Right cardiac atrium (tissue), 5 donors: ENCODE measurements around the gene BMP8A. TPM values are rescaled to one million over a fixed set of nuclear protein-coding genes. Genes with fewer than 3 reads are reported as not detected.
"Not testable (repeated sequence)": the region's sequence is repeated elsewhere in the genome, so short reads cannot be mapped to it uniquely, and the experiment has no call there.

Experiments used
- ATAC-seq, 2 donors: fragments of 200-7000 bp; cut with Tn5 transposase; one replicate each; pipeline versions ENCODE4 v1.8.0 to v1.9.1; 2020; ENCODE audit warnings: moderate library complexity in 2 of 2, mild to moderate bottlenecking in 1 of 2
- DNase-seq, 3 donors: peaks; one replicate each; pipeline ENCODE4 v3.0.0-alpha.2; 2020
- H3K27ac ChIP-seq: one replicate; pipeline ENCODE4 v1.5.1; 2013; ENCODE audit warnings: mild to moderate bottlenecking, low read length, control low read depth, moderate library complexity
- H3K27me3 ChIP-seq: one replicate; pipeline ENCODE4 v1.6.1; 2013; ENCODE audit not compliant: control insufficient read depth, insufficient read depth
- H3K4me1 ChIP-seq: one replicate; pipeline ENCODE4 v1.6.1; 2013; ENCODE audit warnings: low read length; ENCODE audit not compliant: control insufficient read depth, insufficient read depth
- H3K4me3 ChIP-seq: one replicate; pipeline ENCODE4 v1.5.1; 2013; ENCODE audit warnings: low read length, control low read depth
- H3K9me3 ChIP-seq: one replicate; pipeline ENCODE4 v1.6.1; 2013; ENCODE audit warnings: low read length; ENCODE audit not compliant: control insufficient read depth
- WGBS: extraction: QIAGEN DNeasy Blood & Tissue Kit; methylation state at CpG from one replicate; pipeline ENCODE4 v1.1.7; 2013; 5-methylcytosine and 5-hydroxymethylcytosine counted together
- intact Hi-C, 4 donors: fragments of 100-400 bp; cut with DNase I; formaldehyde crosslinking; loops; one replicate each; pipeline versions ENCODE4 v1.11.0 to v1.14.0; 2022 to 2023
- long read RNA-seq, 4 donors: library from polyadenylated mRNA; unstranded; transcript quantifications; one replicate each; pipeline ENCODE4 v2.0.0, GENCODE V29; 2020 to 2021
- polyA plus RNA-seq: library from polyadenylated mRNA; stranded (reverse); fragments of 200-250 nt; gene quantifications from one replicate; pipeline ENCODE4 v1.2.3, GENCODE V29; 2013
- total RNA-seq, 4 donors: library from RNA; stranded (reverse); fragmentation: NEBNext Ultra II Directional; extraction: Animal tissue kit (Norgen Biotek cat#: 25700); gene quantifications; one replicate each; pipeline ENCODE4 v1.2.1, GENCODE V29; 2021
- donor health status: healthy with polysubstance abuse.
- donor health status: DM: no; HTN: yes; CAD: no.
- donor health status: DM: no; HTN: no; CAD: no.
- donor health status: DM: no; HTN: yes; CAD: no; lungs with severe emphysema.
- donor health status: DM: yes; HTN: yes; CAD: no.

BMP8A gene
- 1 to 10 TPM; 1.6 to 2.5 (median 2.2) TPM for total RNA-seq
- 0.32 TPM for polyA plus RNA-seq
- long read RNA-seq, donor 1, partial matches to known transcripts, result 2 of 6 reads
- long read RNA-seq, donor 1, other reads (novel, unspliced or antisense), result 4 of 6 reads
- long read RNA-seq, donor 2, partial matches to known transcripts, result 0 of 2 reads
- long read RNA-seq, donor 2, other reads (novel, unspliced or antisense), result 2 of 2 reads
- long read RNA-seq, donor 3, partial matches to known transcripts, result 0 of 6 reads
- long read RNA-seq, donor 3, other reads (novel, unspliced or antisense), result 6 of 6 reads
- long read RNA-seq, donor 4, partial matches to known transcripts, result 2 of 4 reads
- long read RNA-seq, donor 4, other reads (novel, unspliced or antisense), result 1 of 4 reads

- DNase-seq (peak; percentile 60 to 77 (median 72)), ATAC-seq (peak; percentile 68 to 71)
- peaks cover 4% of the 10 kb centered on the region for H3K4me1 ChIP-seq
- intact Hi-C loops, result no loop called here
- WGBS, result under 1% methylated on average over 112 of the region's 112 CpGs
- no peak within 1 kb of the TSS for H3K27ac ChIP-seq
- no peaks in the 10 kb centered on the region for H3K9me3 ChIP-seq
- peak within 1 kb of the TSS; percentile 38 for H3K4me3 ChIP-seq
- no peaks in the 10 kb centered on the region for H3K27me3 ChIP-seq
Observed at GRCh38 chr1:39491146-39491921, at the start of gene BMP8A. Gene BMP8A (plus strand): TSS chr1:39491636. CDS start chr1:39491992, 356 bp downstream.

- DNase-seq, result no peak
- no peaks in the 10 kb centered on the region for H3K4me1 ChIP-seq
- H3K27ac ChIP-seq, result no peak overlapping the region
- H3K9me3 ChIP-seq, result no peaks in the 10 kb centered on the region
- no peaks in the 10 kb centered on the region for H3K27me3 ChIP-seq
- intact Hi-C loops, result no loop called here
- ATAC-seq, result no peak
- no peak overlapping the region for H3K4me3 ChIP-seq
Observed at GRCh38 chr1:39441797-39442196, 49.6 kb upstream of the BMP8A start.

- DNase-seq, result no peak
- H3K4me1 ChIP-seq, result no peaks in the 10 kb centered on the region
- intact Hi-C loops, result no loop called here
- H3K27ac ChIP-seq, result no peak overlapping the region
- ATAC-seq, result no peak
- H3K4me3 ChIP-seq, result no peak overlapping the region
- WGBS, result 97% methylated on average over 2 of the region's 2 CpGs
- no peaks in the 10 kb centered on the region for H3K9me3 ChIP-seq
- no peaks in the 10 kb centered on the region for H3K27me3 ChIP-seq
Observed at GRCh38 chr1:39445573-39445972, 45.9 kb upstream of the BMP8A start.

GRCh38 chr1:39446986-39447567, 44.4 kb upstream of the BMP8A start:
- ATAC-seq (no peak), DNase-seq (no peak)
- H3K4me1 ChIP-seq, result no peaks in the 10 kb centered on the region
- no peak overlapping the region for H3K27ac ChIP-seq
- intact Hi-C loops, result no loop called here
- no peak overlapping the region for H3K4me3 ChIP-seq
- H3K9me3 ChIP-seq, result no peaks in the 10 kb centered on the region
- no peaks in the 10 kb centered on the region for H3K27me3 ChIP-seq
- 56% methylated on average over 5 of the region's 5 CpGs for WGBS

GRCh38 chr1:39450041-39450440, 41.4 kb upstream of the BMP8A start:
- not testable (repeated sequence) for H3K27ac ChIP-seq, H3K27me3 ChIP-seq, H3K9me3 ChIP-seq, H3K4me1 ChIP-seq, H3K4me3 ChIP-seq, ATAC-seq, DNase-seq
- intact Hi-C loops, result loop anchor here in 1 of 4 donors (10.0 kb wide), 1 partner anchor 115 kb away; no protein-coding TSS in a partner anchor
- 85% methylated on average over 4 of the region's 4 CpGs for WGBS

GRCh38 chr1:39450956-39451606, 40.4 kb upstream of the BMP8A start:
- no peak overlapping the region for H3K4me3 ChIP-seq
- no peaks in the 10 kb centered on the region for H3K27me3 ChIP-seq
- no peak for DNase-seq
- H3K9me3 ChIP-seq, result no peaks in the 10 kb centered on the region
- H3K27ac ChIP-seq, result peak overlapping the region; percentile 11
- ATAC-seq, result peak in 1 of 2 donors; percentile 63
- H3K4me1 ChIP-seq, result no peaks in the 10 kb centered on the region
- intact Hi-C loops, result loop anchor here in 1 of 4 donors (10.0 kb wide), 1 partner anchor 116 kb away; no protein-coding TSS in a partner anchor
- 58% methylated on average over 10 of the region's 10 CpGs for WGBS

- ATAC-seq (no peak), DNase-seq (no peak)
- Histone ChIP-seq H3K27ac (peak overlapping the region; percentile 59), H3K27me3 (no peaks in the 10 kb centered on the region), H3K4me3 (no peak overlapping the region), H3K9me3 (no peaks in the 10 kb centered on the region), H3K4me1 (no peaks in the 10 kb centered on the region)
- WGBS, result 74% methylated on average over 7 of the region's 7 CpGs
- intact Hi-C loops, result loop anchor here in 1 of 4 donors (10.0 kb wide), 1 partner anchor 117 kb away; no protein-coding TSS in a partner anchor
Observed at GRCh38 chr1:39452081-39452480, 39.4 kb upstream of the BMP8A start.

- Histone ChIP-seq H3K27me3 (no peaks in the 10 kb centered on the region), H3K27ac (peak overlapping the region; percentile 20), H3K9me3 (no peaks in the 10 kb centered on the region), H3K4me3 (no peak overlapping the region), H3K4me1 (no peaks in the 10 kb centered on the region)
- WGBS, result 76% methylated on average over 5 of the region's 5 CpGs
- ATAC-seq (peak; percentile 41 to 65), DNase-seq (no peak)
- intact Hi-C loops, result loop anchor here in 1 of 4 donors (10.0 kb wide), 1 partner anchor 118 kb away; no protein-coding TSS in a partner anchor
Observed at GRCh38 chr1:39452540-39452939, 38.9 kb upstream of the BMP8A start.

- Histone ChIP-seq H3K4me1 (no peaks in the 10 kb centered on the region), H3K27ac (no peak overlapping the region), H3K9me3 (no peaks in the 10 kb centered on the region), H3K4me3 (no peak overlapping the region), H3K27me3 (no peaks in the 10 kb centered on the region)
- 68% methylated on average over 8 of the region's 8 CpGs for WGBS
- DNase-seq, result peak; percentile 67 to 87 (median 79)
- intact Hi-C loops, result loop anchor here in 1 of 4 donors (10.0 kb wide), 1 partner anchor 119 kb away; no protein-coding TSS in a partner anchor
- ATAC-seq, result peak; percentile 33 to 53
Observed at GRCh38 chr1:39453603-39454002, 37.8 kb upstream of the BMP8A start.

GRCh38 chr1:39458991-39459390, 32.4 kb upstream of the BMP8A start:
- DNase-seq (no peak), ATAC-seq (no peak)
- Histone ChIP-seq H3K9me3 (no peaks in the 10 kb centered on the region), H3K27me3 (no peaks in the 10 kb centered on the region), H3K4me3 (no peak overlapping the region), H3K27ac (no peak overlapping the region), H3K4me1 (no peaks in the 10 kb centered on the region)
- 87% methylated on average over 4 of the region's 4 CpGs for WGBS
- intact Hi-C loops, result loop anchor here in 1 of 4 donors (10.0 kb wide), 1 partner anchor 124 kb away; no protein-coding TSS in a partner anchor
